ENCODE data around the gene GRAP. TPM values are rescaled to one million over a fixed set of nuclear protein-coding genes. Genes with fewer than 3 reads are reported as not detected.
A peak's percentile ranks its signal among the peaks of the same experiment; 100 is the strongest.

GRAP gene
- polyA plus RNA-seq, 3 donors = 4.6 to 7.8 (median 6.7) TPM

DNA sequence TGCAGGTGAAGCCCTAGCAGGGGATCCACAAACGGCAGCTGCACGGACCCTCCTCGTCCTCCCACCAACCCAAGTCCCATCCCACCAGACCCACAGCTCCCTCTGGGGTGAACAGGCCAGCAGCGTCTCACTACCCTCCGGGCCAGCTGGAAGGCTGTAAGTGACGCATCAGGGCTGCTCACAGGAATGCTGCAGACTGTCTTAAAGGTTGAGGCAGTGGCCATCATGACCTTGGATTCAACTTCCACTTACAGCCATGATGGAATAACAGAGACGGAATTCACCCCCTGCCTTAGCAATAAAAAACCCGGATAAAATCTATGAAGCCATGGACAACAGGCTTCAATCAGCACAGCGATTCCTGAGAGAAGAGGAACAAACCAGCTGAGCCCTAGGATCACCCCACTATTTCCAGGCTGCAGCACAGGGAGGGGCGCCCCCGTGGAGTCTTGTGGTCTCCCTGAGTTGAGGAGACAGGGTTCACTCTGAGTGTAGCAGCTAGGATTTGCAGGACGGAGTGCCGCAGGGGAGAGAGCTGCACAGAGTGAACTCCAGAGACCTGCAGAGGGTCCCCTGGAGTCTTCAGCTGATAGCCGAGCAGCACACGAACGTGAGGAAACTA is 52.7 kb downstream of the GRAP start:
- DNase-seq (ENCODE audit: extremely low read depth in 1 of 11, low read depth in 9 of 11, low spot score in 4 of 11) = peak in 5 of 11 donors; percentile 42 to 71 (median 59)

DNA sequence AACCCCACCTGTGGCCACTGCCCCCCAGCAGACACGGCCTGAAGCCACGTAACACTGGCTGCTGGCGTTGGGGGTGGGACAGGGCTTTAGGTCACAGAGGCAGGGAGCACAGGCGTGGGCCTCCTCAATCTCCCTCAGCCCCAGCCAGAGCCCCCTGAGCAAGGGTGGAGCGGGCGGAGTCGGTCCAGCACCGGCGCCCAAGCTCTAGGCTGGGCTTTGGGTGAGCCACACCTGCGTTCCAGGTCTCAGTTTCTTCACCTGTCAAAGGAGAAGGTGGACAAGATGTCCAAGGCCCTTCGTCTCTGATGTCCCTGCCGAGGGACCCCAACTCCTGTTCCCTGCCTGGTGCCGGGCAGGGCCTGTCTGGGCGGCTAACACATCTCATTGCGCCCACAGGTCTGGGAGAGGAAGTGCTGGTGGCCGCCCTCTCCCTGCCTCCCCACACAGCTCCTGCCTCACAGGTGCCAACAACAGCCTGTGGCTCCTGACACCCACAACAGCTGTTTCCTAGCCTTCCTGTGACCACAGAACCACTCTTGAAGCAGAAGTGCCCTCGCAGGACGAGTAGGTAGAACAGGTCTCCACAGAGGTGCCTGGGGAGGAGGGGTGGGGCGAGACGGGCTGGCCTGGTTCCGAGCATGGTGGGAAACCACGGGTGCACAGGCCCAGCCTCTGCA is 54.2 kb downstream of the GRAP start:
- DNase-seq (ENCODE audit: extremely low read depth in 1 of 11, low read depth in 9 of 11, low spot score in 4 of 11) = no peak

DNA sequence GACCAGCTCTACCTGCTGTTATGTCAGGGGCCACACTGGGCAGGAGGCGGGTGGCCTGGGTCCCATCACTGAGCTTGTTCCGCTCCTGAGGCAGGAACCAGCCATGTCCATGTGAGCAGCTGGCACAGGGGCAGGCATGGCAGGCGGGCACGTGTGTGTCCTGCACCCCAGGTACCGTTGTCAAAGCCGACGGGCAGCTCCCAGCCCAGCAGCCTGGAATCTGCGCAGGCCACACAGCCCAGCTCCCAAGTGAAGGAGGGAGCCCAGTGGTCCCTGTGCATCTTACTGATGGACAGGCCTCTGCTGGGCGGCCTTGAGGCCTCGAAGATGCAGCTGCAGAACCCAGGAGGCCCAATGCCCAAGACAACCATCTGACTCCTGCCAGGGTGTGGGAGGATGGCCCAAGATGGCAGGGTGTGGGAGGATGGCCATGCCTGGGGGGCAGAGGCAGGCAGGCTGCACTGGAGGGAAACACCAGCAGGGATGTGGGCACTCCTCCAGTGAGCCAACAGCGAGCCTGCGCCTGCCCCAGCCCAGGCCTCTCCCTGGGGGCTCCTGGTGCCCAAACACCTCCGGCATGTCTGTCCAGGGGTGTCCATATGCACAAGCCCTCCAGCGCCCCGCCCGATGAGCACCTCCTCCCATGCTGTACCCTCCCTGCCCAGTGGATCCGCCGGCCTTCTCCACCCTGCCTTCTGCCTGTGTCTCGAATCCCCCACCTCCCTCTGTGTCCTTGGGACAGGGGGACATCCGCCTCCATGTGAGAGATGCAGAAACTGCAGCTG is 55.0 kb downstream of the GRAP start:
- no peak for DNase-seq (ENCODE audit: extremely low read depth in 1 of 11, low read depth in 9 of 11, low spot score in 4 of 11)

DNA sequence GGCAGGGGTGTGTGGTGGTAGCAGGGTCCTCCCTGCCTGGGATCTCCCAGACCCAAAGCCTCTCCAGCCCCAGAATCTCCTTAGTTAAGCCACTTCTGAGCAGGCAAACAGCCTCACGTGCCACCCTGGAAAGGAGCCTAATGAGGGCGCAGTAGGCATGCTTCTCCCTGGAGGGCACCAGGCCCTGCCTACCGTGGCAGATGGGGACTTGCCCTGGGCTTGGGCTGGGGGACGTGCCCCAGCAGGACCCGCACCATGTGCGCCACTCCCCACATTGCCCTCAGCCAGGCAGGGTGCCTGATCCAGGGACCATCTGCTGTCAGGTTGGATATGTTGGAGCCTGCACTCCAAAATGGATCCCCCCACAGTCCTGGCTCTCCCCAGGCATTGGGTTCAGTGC is 56.4 kb downstream of the GRAP start:
- no peak for DNase-seq (ENCODE audit: extremely low read depth in 1 of 11, low read depth in 9 of 11, low spot score in 4 of 11)

DNA sequence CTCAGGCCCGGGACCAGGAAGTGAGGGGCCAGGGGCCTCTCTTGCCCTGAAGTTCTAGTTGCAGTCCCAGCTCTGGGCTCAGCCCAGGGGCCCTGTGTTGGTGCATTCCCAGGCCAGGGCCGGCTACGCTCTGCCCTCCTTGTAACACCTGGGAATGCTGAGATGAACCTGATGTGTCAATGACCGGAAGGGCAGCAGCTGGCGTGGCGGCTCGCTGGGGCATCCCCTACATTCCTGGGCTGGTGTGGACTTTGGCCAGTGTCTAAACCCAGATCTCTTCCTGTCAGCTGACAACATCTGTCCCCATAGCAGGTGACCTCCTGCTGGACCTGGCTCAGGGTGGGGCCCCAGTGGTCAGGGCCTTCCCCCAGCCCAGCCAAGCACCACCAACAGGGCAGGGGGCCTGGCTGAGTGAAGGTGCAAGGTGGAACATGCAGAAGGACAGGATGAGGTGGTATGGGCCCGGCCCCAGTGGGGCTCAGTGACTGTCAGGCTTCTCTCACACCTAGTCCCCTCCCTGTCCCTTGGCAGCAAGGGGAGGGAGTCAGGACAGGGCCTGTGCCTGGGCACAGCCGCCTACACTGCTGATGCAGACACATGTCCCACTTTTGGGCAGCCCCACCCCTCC is 58.1 kb downstream of the GRAP start:
- peak in 1 of 11 donors; percentile 13 for DNase-seq (ENCODE audit: extremely low read depth in 1 of 11, low read depth in 9 of 11, low spot score in 4 of 11)

DNA sequence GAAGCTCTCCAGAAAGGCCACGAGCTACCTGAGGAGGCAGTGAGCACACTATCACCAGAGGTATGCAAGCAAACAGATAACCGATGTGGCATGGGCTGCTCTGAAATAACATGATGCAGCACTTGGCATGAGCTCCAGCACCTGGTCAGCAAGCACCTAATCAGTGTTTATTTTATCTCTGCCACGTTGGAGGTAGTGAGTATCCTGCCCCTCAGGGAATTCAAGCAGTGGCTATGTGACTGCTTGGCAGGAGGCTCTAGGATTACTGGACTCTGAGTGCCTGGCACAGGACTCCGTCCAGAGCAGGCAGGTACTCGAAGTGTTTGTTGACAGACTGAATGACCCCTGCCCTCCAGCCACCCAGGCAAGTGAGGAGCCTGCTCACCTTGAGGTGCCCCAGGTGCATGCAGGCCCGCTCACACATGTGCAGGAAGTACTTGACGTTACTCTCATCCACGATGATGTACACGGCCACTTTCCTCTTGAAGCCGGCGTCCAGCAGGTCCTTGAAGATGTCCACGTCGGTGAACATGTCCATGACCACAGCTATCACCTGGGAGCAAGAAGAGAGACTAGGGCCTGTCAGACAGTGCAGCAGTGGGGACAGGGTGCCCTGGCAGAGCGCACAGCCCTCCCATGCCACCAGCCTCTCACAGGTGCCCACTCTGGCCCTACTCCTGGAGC is 58.8 kb downstream of the GRAP start:
- DNase-seq (ENCODE audit: extremely low read depth in 1 of 11, low read depth in 9 of 11, low spot score in 4 of 11) = no peak

DNA sequence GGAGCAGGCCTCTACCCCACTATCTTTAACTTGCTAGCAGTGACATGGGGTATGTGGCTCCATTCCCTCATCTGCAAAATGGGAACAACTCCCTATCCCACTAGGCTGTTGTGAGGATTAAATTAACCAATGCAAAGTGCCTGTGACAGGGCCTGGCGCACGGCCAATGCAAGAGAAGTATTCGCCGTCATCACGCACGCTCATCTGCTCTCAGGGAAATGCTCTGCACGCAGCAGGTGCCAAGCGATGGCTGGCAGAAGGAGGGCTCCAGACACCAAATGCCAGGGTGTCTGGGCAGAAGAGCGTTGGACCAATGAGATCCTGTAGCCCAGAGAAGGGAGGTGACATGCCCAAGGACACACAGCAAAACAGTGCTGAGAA is 59.5 kb downstream of the GRAP start:
- DNase-seq (ENCODE audit: extremely low read depth in 1 of 11, low read depth in 9 of 11, low spot score in 4 of 11) = no peak

DNA sequence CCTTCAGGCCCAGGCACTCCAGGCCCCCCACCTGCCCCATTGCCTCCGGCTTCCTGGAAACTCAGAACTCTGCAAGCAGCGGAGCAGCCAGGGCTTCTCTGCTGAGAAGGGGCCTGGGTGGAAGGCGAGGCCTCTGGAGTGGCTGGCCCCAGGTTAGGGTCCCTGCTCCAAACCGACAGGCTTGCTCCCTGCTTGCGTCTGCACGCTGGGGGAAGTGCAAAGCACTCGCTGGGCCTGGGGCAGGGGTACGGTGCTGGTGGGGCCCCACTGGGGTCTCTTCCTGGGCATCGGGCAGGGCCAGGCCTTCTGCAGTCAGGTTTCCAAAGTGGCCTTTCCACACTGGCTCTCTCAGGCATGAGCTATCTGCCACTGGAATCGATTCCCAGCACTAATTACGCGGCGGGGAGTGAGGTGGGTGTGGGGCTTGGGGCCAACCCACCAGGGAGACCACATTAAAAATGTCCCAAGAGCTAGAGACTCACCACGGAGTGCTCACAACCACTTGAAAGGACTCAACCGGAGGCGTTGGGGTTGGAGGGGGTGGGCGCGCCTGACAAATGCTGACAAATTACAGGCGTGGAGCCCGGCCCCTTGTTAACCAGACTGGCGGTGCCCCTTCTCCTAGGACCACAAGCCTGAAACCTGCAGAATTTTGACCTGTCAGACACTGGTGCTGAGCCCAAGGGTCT is 60.1 kb downstream of the GRAP start:
- no peak for DNase-seq (ENCODE audit: extremely low read depth in 1 of 11, low read depth in 9 of 11, low spot score in 4 of 11)

DNA sequence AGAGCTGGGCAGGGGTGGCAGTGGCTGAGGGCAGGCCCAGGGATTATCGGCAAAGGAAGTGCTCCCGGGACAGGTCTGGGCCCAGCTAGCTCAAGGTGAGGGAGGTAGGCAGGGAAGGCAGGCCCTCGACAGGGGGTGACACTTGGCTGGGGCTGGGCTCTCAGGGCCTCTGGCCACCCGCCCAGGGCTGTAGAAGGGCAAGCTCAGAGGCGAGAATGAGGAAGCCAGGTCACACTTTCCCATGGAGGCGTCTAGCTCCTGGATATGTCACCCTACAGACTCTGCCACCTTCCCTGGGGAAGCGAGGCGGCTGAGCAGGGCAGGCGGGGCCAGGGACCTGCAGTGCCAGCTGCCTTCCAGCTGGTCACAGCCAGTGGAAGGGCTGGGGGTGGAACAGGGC is 61.3 kb downstream of the GRAP start:
- no peak for DNase-seq (ENCODE audit: extremely low read depth in 1 of 11, low read depth in 9 of 11, low spot score in 4 of 11)

DNA sequence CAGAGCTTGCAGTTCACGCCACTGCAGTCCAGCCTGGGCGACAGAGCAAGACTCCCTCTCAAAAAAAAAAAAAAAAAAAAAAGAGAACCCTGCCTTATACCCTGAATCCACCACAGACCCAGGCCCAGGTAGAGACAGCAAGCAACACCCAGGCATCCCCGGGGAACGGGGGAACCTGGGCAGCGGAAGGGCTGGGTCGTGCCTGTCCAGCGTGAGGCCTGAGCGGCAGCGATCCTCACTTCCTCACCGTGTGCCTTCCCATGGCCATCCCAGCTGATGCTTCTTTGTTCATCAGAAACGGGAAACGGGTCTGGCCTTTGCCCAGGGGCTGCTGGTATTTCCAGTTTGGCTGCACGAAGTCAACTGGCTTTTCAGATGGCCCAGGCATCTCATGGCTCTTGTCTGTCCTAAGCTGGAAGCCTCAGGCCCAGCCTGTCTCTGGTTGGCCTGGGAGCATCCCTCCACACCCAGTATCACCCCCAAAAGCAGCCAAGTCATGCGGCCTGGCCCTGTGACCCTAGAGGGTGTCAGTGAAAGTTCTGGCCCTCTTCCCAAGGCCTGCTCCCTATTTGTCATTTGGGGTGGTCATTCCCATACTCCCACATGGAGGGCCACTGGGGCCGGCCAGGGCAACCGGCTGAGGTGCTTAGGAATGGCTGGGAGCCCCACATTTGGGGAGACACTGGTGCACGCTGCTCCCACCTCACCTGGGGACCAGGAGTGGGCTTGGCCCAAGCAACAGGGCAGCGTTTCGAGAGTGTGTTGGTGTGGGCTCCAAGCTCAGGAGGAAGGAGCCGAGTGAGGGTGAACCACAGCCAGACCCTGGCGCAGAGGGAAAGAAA is 62.3 kb downstream of the GRAP start:
- no peak for DNase-seq (ENCODE audit: extremely low read depth in 1 of 11, low read depth in 9 of 11, low spot score in 4 of 11)

DNA sequence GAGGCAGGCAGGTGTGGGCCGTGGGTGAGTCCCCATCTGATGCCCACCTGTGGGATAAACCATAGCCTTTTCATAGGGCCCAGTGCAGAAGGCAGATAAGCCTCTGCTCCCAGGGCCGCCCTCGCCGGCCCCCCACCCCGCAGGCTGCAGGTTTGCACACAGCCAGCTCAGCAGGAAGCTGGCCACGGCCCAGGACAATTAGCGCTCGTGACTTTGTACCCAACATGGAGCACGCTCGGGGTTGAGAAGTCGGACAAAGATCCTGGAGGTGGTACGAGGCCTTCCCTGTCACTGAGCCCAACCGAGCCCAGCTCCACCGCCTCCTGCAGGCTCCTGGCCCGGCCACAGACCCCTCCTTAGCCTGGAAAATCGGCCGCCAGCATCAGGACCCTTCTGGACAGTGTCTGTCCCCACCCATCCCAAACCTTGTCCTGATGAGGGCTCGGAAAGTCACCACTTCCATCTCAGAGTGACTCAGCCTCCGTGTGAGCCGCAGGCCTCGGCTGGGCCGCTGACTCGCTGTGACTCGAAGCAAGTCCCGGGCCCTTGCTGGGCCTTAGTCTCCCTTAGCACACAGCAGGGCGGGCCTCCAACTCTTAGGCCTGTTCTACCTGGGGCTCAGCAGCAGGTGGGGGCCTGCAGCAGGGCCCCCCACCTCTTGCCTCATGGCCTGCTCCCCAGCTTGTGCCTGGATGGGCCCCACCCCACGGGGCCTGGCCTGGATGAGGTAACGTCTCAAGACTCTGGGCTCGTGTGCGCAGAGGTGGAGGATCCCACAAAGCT is 64.9 kb downstream of the GRAP start:
- no peak for DNase-seq (ENCODE audit: extremely low read depth in 1 of 11, low read depth in 9 of 11, low spot score in 4 of 11)

DNA sequence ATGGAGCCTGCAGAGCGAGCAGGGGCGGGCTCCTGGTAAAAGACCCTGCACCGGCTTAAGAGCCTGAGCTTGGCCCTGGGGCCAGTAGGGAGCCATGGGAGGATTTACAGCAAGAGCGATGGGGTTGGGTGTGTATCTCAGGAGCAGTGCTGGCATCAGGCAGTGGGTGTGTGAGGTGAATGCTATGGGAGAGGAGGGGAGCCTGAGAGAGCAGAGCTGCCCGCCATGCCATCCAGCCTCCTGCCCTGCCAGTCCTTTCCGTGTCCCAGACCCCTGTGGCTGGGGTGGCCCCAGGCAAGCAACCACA is 65.5 kb downstream of the GRAP start:
- DNase-seq (ENCODE audit: extremely low read depth in 1 of 11, low read depth in 9 of 11, low spot score in 4 of 11) = no peak

DNA sequence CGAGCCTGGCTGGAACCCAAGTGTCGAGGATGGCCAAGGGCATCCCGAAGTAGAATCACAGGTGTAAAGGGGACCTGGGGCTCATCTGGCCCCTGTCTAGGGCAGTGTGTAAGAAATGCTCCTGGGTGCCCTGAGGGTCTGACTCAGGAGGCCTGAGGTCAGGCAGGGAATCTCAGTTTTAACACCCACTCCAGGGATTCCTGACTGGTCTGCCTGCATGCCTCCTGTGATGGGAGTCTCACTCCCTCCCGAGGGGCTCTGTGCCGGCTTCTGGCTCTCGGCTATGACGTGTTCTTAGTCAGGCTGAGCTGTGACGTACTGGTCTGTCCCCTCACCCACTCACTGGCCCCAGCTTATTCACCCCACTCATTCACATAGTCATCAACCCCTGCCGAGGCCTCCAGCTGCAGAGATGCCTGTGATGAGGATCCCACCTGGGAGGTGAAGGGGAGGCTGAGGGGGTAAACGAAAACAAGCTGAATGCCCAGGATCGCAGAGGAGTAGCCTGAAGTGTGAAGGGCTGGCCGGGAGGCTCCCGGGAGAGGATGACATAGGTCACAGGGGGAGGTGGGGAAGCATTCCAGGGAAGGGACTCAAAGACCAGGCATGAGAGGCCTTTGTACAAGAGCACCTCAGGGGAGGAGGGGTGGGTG is 65.9 kb downstream of the GRAP start:
- peak in 3 of 11 donors; percentile 29 to 62 (median 41) for DNase-seq (ENCODE audit: extremely low read depth in 1 of 11, low read depth in 9 of 11, low spot score in 4 of 11)

DNA sequence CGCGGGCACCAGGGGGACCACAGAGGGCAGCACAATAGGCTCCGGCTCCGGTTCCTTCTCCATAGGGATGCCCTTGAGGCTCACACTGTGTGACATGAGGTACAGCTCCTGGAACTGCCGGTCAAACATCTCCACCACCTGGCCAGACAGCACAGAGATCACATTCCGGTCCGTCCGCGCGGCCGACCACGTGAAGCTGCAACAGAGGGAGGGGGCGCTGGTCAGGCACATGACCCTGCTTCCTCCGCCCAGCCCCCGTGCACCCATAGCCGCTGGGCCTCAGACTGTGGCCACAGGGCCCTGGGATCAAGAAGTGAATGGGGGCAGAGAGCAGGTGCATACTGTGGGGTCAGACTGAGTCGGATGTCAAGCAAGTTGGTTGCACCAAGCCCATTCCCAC is 68.1 kb downstream of the GRAP start:
- no peak for DNase-seq (ENCODE audit: extremely low read depth in 1 of 11, low read depth in 9 of 11, low spot score in 4 of 11)

DNA sequence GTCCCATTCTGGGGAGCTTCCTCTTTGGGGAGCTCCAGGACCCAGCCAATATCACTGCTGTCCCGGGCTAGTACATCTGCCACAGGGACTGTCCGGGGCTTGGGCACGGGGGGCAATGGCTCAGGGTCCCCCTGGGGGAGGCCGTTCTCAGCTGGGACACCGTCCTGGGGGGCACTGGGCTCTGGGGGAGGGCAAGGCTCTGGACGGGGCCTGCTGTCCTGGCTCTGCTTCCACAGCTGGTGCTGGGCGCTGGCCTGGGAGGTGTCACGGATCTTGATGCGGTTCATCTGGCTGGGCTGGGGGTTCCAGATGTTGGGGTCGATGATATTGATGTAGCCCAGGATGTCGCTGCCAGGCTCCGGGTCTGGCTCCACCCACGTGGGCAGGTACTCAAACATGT is 68.7 kb downstream of the GRAP start:
- no peak for DNase-seq (ENCODE audit: extremely low read depth in 1 of 11, low read depth in 9 of 11, low spot score in 4 of 11)

DNA sequence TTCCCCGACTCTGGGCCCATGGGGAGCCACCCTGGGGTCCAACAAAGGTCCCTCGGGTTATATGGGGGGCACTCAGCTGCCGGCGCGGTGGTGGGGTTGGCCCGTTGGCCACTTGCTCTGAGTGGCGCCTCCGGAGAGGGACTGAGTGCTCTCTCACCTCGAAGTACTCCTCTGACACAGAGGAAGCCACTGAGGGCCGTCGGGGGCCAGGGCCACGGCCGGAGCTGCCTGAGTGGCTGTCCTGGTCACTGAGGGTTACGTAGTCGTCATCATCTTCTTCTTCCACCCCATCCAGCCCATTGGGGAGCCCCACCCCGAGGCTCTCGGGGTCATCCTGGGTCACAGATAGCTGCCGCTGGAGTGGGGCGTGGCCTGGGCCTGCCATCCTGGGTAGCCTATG is 69.1 kb downstream of the GRAP start:
- DNase-seq (ENCODE audit: extremely low read depth in 1 of 11, low read depth in 9 of 11, low spot score in 4 of 11) = no peak

DNA sequence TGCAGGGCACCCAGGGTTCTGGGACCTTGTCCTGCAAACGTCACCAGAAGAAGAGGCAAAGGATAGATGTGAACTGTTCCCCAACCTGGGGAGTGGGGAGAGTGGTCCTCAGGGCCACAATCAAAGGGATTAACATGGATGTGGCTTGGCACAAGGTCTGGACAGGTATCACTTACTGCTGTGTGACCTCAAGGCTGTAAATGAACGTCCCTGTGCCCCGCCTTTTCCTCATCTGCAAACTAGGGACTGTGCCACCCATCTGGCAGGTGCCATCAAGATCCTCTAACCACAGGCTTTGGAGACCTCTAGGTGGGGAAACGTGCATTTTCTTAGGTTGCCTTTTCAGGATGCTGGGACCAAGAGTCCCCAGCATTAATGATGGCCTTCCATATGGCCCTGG is 69.7 kb downstream of the GRAP start:
- no peak for DNase-seq (ENCODE audit: extremely low read depth in 1 of 11, low read depth in 9 of 11, low spot score in 4 of 11)
